GM12875 (cell line): ENCODE measurements around the gene ERCC6L.
A peak's percentile ranks its signal among the peaks of the same experiment; 100 is the strongest.
"Not testable (repeated sequence)": the region's sequence is repeated elsewhere in the genome, so short reads cannot be mapped to it uniquely, and the experiment has no call there.

Experiments
- H3K4me3 ChIP-seq: one replicate; pipeline ENCODE4 v1.5.1; 2011; ENCODE audit warnings: low read depth, low read length, control low read depth
- TF ChIP-seq, protein P1 (sequence below): IDR thresholded peaks from 2 replicates; pipeline ENCODE4 v1.5.1; 2011; ENCODE audit warnings: low read depth, mild to moderate bottlenecking, control low read depth, inconsistent platforms, low read length, moderate library complexity, borderline replicate concordance; ENCODE audit not compliant: insufficient read depth

ERCC6L gene

DNA sequence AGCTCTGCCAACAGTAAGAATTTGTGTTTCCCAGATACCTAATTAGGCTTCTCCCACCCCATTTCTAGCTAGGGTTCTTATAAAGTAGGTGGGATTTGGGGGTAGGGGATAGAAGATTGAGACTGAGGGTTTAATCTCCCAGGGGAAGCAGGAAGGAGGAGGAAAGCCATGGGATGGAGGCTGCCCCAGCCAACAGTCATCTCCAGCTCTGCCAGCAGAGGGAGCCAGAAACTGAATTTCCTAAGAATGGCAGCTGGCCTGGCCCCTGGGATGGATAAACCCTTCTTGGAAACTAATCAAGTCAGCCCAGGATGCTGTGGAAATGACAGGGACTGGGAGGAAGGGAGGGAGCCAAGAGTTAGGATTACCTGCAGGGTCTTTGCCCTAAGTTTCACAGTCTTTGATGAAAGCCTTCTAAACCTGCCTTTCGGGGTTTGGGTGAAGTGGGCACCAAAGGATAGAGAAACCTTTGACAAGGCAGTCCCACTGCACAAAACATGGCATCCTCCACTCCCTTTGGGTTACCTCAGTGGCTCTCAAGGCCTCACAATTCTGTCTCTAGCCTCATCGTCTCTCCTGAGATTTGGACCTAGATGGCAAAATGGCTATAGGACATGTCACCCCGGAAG lies 6.7 kb upstream of the ERCC6L start:
- no peak overlapping the region for H3K4me3 ChIP-seq
- TF ChIP-seq, protein P1, sequence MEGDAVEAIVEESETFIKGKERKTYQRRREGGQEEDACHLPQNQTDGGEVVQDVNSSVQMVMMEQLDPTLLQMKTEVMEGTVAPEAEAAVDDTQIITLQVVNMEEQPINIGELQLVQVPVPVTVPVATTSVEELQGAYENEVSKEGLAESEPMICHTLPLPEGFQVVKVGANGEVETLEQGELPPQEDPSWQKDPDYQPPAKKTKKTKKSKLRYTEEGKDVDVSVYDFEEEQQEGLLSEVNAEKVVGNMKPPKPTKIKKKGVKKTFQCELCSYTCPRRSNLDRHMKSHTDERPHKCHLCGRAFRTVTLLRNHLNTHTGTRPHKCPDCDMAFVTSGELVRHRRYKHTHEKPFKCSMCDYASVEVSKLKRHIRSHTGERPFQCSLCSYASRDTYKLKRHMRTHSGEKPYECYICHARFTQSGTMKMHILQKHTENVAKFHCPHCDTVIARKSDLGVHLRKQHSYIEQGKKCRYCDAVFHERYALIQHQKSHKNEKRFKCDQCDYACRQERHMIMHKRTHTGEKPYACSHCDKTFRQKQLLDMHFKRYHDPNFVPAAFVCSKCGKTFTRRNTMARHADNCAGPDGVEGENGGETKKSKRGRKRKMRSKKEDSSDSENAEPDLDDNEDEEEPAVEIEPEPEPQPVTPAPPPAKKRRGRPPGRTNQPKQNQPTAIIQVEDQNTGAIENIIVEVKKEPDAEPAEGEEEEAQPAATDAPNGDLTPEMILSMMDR, result peak; percentile 82

DNA sequence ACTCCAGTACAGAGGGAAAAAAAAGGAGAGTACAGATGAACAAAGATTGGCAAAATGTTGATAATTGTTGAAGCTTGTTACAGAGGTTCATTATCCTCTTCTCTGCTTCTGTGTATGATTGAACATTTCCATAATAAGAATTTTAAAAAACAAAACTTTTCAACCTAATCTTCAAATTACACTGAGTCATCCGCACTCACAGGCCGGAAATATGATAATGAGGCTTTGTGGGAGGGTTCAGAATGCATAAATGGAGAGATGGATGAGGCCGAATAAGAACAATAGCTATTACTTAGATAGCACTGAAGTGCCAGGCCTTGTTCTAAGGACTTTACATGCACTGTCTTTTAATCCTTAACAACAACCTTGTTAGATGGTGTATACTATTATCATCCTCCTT lies 4.6 kb upstream of the ERCC6L start:
- TF ChIP-seq, protein P1, result no peak
- H3K4me3 ChIP-seq, result no peak overlapping the region

DNA sequence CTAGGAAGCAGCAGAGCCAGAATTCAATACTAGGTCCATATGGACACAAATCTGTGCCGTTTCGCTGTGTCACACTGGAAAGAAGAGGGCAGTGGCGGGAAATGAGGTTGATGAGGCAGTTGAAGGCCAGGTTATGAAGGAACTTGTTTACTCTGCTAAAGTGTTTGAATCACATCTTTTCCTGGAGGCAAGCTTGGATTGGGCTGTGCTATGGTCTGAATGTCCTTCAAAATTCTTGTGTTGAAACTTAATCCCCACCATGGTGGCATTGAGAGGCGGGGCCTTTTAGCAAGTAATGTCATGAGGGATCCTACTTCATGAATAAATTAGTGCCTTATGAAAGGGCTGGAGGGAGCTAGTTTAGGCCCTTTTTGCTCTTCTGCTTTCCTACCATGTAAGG lies 2.1 kb upstream of the ERCC6L start:
- TF ChIP-seq, protein P1, result no peak
- H3K4me3 ChIP-seq, result no peak overlapping the region

DNA sequence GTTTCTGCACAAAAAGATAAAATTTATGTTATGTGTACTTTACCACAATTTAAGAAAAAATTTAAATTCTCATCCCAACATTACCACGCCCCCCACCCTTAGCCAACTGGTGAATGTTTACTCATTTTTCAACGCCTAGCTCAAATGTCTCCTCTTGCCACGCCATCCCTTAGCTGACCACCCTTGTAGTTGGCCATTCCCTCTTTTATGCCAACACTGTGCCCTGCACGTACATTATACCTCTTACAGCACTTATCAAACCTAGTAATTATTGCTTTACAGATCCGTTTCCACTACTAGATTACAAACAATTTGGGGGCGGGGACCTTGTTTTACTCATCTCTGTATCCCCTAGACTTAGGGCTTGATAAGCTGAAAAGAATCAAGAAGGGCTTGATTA lies 644 bp downstream of the ERCC6L start:
- peak overlapping the region; percentile 65 for H3K4me3 ChIP-seq
- TF ChIP-seq, protein P1, result no peak

DNA sequence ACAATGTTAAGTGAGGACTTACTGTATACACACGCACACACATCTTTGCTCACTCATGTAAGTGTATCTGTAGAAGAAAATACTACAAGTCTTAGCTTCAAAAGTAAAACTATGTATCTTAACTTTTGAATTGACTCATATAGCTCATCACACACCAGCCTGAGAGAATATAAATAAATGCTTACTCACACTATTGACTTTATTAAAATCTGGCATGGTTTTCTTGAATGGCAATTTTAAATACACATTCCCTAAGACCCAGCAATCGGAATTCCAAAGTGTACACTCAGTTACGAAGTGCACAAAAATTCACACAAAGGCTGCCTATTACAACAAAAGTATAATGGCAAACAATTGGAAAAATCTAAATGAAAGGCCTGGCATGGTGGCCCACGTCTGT lies 2.0 kb downstream of the ERCC6L start:
- TF ChIP-seq, protein P1, result no peak
- no peak overlapping the region for H3K4me3 ChIP-seq

DNA sequence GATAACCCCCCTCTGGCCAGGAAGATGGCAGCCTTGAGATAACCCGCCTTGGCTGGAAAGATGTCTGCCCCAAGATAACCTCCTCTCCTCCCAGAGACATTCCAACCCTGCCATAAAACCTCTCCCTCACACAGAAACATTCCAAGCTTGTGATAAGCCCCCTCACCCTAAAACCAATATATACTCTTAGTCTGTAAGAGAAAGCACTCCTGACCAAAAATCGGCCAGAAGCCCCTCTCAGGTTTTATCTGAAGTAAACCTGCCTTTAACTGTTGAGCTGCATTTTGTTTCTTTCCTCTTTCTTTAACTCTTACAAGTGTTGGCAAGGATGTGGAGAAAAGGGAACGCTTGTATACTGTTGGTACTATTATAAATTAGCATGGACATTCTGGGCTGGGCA lies 8.5 kb downstream of the ERCC6L start:
- no peak overlapping the region for H3K4me3 ChIP-seq
- TF ChIP-seq, protein P1, result no peak

DNA sequence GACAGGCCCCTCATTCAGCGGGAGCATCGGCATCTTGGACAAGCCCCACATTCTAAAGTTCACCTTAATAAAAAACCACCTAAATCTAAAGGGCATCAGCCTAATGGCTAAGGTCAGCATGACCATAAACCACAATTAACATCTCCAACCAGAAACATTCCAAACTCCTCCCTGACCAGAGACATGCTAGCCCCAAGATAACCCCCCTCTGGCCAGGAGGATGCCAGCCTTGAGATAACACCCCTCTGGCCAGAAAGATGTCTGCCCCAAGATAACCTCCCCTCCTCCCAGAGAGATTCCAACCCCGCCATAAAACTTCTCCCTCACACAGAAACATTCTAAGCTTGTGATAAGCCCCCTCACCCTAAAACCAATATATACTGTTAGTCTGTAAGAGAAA lies 18.5 kb downstream of the ERCC6L start:
- not testable (repeated sequence) for H3K4me3 ChIP-seq

DNA sequence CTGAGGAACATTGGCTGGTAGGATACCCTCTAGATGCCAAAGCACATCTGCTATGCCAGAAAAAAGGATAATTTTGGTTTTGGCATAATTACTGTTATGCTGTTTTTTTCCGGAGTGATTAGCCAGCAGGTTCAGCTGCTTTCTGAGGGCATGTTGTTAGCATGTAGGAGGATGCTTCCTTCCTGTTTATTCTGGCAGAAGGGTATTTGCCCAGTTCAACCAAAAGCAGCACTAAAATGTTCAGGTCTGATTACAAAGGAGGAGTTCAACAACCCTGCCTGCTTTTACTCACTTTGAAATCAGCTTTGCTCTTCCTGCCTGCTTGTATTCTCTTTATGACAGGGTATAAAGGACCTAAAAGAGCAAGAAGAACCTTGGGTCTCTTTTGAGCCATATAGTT lies 21.9 kb downstream of the ERCC6L start:
- TF ChIP-seq, protein P1, result no peak
- H3K4me3 ChIP-seq, result no peak overlapping the region
